H1 (cell line): ENCODE data around the gene CPXM2. TPM values are rescaled to one million over a fixed set of nuclear protein-coding genes. Genes with fewer than 3 reads are reported as not detected.

Source experiments
- CEBPB ChIP-seq: IDR thresholded peaks from 2 replicates; pipeline ENCODE4 v1.6.1; 2012; ENCODE audit warnings: low read depth, low read length
- CREB1 ChIP-seq: IDR thresholded peaks from 2 replicates; pipeline ENCODE4 v1.6.1; 2012; ENCODE audit warnings: inconsistent platforms
- RBBP5 ChIP-seq: IDR thresholded peaks from 2 replicates; pipeline ENCODE4 v1.7.1; 2012; ENCODE audit warnings: low read depth, mild to moderate bottlenecking, inconsistent platforms, low read length, moderate library complexity, borderline replicate concordance
- SP1 ChIP-seq: IDR thresholded peaks from 2 replicates; pipeline ENCODE4 v1.6.1; 2011; ENCODE audit warnings: low read depth, low read length
- TBP ChIP-seq: IDR thresholded peaks from 2 replicates; pipeline ENCODE4 v1.6.1; 2011; ENCODE audit warnings: low read depth, low read length, improper control_type of control experiment
- polyA plus RNA-seq, 7 experiments: library from polyadenylated mRNA; depleted of rRNA in 3 of 7; stranded (reverse) in 5 of 7; unstranded in 2 of 7; fragments of >200 nt in 5 of 7; fragments of 200-250 nt in 2 of 7; gene quantifications; 1 replicate in 5 of 7; 2 replicates in 1 of 7; 4 replicates in 1 of 7; pipeline versions ENCODE4 v1.2.1 to v1.2.3, GENCODE V29; 2011 to 2013; ENCODE audit warnings: missing spikeins in 2 of 7, mixed read lengths in 2 of 7
- total RNA-seq: library from RNA; stranded (reverse); fragmentation: NEBNext Ultra II Directional; extraction: Animal tissue kit (Norgen Biotek cat#: 25700); gene quantifications from 2 replicates; pipeline ENCODE4 v1.2.1, GENCODE V29; 2021

Gene CPXM2
- total and polyA plus RNA-seq, 2 of the 8 experiments (the other 6 are each of a cell fraction or from before 2014, with no cell fraction given): 2.4 to 2.9 TPM

GRCh38 chr10:123903621-123904020, 12.0 kb upstream of the CPXM2 start (continued):
- TF ChIP-seq SP1 (no peak), RBBP5 (no peak), CEBPB (no peak), TBP (no peak), CREB1 (no peak)
